SK-N-SH treated with all-trans-retinoic acid at 6 μM for 48 hours (cell line): ENCODE results near the gene KLC1.

Experiments
- ATAC-seq: fragments of 200-7000 bp; cut with Tn5 transposase; 3 replicates; pipeline ENCODE4 v1.9.1; 2020; ENCODE audit warnings: mild to moderate bottlenecking, moderate library complexity
- ARNTL ChIP-seq: fragments of 450-650 bp; formaldehyde crosslinking; IDR thresholded peaks from 2 replicates; pipeline ENCODE4 v1.5.0; 2020; ENCODE audit warnings: low read depth, mild to moderate bottlenecking, moderate library complexity, borderline replicate concordance
- CSDC2 ChIP-seq: fragments of 250-450 bp; sonication (Bioruptor Pico); IDR thresholded peaks from 2 replicates; pipeline ENCODE4 v1.5.0; 2020; ENCODE audit warnings: mild to moderate bottlenecking, moderate library complexity
- ESRRG ChIP-seq: fragments of 250-450 bp; sonication (Bioruptor Pico); IDR thresholded peaks from 2 replicates; pipeline ENCODE4 v1.6.1; 2021; ENCODE audit warnings: mild to moderate bottlenecking
- GLIS3 ChIP-seq: fragments of 250-450 bp; sonication (Bioruptor Pico); IDR thresholded peaks from 2 replicates; pipeline ENCODE4 v1.5.0; 2020; ENCODE audit warnings: mild to moderate bottlenecking, moderate library complexity
- ISL1 ChIP-seq: fragments of 250-450 bp; sonication (Bioruptor Pico); IDR thresholded peaks from 2 replicates; pipeline ENCODE4 v2.1.2; 2022; ENCODE audit warnings: mild to moderate bottlenecking, moderate library complexity
- PATZ1 ChIP-seq: fragments of 250-450 bp; sonication (Bioruptor Pico); IDR thresholded peaks from 2 replicates; pipeline ENCODE4 v1.8.0; 2020; ENCODE audit warnings: mild to moderate bottlenecking, moderate library complexity, borderline replicate concordance
- PPARA ChIP-seq: fragments of 250-450 bp; sonication (Bioruptor Pico); IDR thresholded peaks from 2 replicates; pipeline ENCODE4 v1.5.0; 2020; ENCODE audit warnings: mild to moderate bottlenecking, borderline replicate concordance
- TCF4 ChIP-seq: fragments of 250-450 bp; sonication (Bioruptor Pico); IDR thresholded peaks from 2 replicates; pipeline ENCODE4 v1.8.0; 2021; ENCODE audit warnings: mild to moderate bottlenecking, moderate library complexity, borderline replicate concordance
- TSHZ2 ChIP-seq: fragments of 250-450 bp; sonication (Bioruptor Pico); IDR thresholded peaks from 2 replicates; pipeline ENCODE4 v1.5.0; 2020; ENCODE audit warnings: mild to moderate bottlenecking, moderate library complexity
- ZC3H10 ChIP-seq: fragments of 250-450 bp; sonication (Bioruptor Pico); IDR thresholded peaks from 2 replicates; pipeline ENCODE4 v1.5.1; 2021; ENCODE audit warnings: mild to moderate bottlenecking, moderate library complexity
- ZFP3 ChIP-seq: fragments of 250-450 bp; sonication (Bioruptor Pico); IDR thresholded peaks from 2 replicates; pipeline ENCODE4 v1.5.0; 2020; ENCODE audit warnings: mild to moderate bottlenecking, moderate library complexity
- ZFP30 ChIP-seq: fragments of 450-650 bp; formaldehyde crosslinking; IDR thresholded peaks from 2 replicates; pipeline ENCODE4 v1.5.0; 2022; ENCODE audit warnings: mild to moderate bottlenecking, moderate library complexity
- ZNF565 ChIP-seq: fragments of 450-650 bp; formaldehyde crosslinking; conservative IDR thresholded peaks from 2 replicates; pipeline ENCODE4 v1.5.0; 2020; ENCODE audit warnings: low read depth, mild to moderate bottlenecking, moderate library complexity
- ZNF70 ChIP-seq: fragments of 450-650 bp; formaldehyde crosslinking; IDR thresholded peaks from 2 replicates; pipeline ENCODE4 v1.5.0; 2020; ENCODE audit warnings: mild to moderate bottlenecking, moderate library complexity
- ZNF8 ChIP-seq: fragments of 450-650 bp; formaldehyde crosslinking; IDR thresholded peaks from 2 replicates; pipeline ENCODE4 v1.5.0; 2020; ENCODE audit warnings: mild to moderate bottlenecking, moderate library complexity
- TF ChIP-seq, protein P1 (sequence below): fragments of 250-450 bp; sonication (Bioruptor Pico); IDR thresholded peaks from 2 replicates; pipeline ENCODE4 v1.5.1; 2021; ENCODE audit warnings: mild to moderate bottlenecking, moderate library complexity
- TF ChIP-seq, protein P2 (sequence below): fragments of 250-450 bp; sonication (Bioruptor Pico); IDR thresholded peaks from 2 replicates; pipeline ENCODE4 v1.8.0; 2021; ENCODE audit warnings: low read depth, mild to moderate bottlenecking, moderate library complexity, borderline replicate concordance

Gene KLC1

GRCh38 chr14:103743691-103744090 lies 114.7 kb downstream of the KLC1 start:
- TF ChIP-seq ZNF8 (CRISPR knock-in tag): no peak
- no peak for TF ChIP-seq GLIS3 (CRISPR knock-in tag)
- no peak for TF ChIP-seq CSDC2 (CRISPR knock-in tag)
- TF ChIP-seq ZFP3: no peak
- no peak for TF ChIP-seq TSHZ2 (CRISPR knock-in tag)
- TF ChIP-seq ZNF70: no peak
- TF ChIP-seq, protein P1, sequence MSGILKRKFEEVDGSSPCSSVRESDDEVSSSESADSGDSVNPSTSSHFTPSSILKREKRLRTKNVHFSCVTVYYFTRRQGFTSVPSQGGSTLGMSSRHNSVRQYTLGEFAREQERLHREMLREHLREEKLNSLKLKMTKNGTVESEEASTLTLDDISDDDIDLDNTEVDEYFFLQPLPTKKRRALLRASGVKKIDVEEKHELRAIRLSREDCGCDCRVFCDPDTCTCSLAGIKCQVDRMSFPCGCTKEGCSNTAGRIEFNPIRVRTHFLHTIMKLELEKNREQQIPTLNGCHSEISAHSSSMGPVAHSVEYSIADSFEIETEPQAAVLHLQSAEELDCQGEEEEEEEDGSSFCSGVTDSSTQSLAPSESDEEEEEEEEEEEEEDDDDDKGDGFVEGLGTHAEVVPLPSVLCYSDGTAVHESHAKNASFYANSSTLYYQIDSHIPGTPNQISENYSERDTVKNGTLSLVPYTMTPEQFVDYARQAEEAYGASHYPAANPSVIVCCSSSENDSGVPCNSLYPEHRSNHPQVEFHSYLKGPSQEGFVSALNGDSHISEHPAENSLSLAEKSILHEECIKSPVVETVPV (CRISPR knock-in tag): no peak
- no peak for TF ChIP-seq PPARA
- no peak for TF ChIP-seq TCF4 (CRISPR knock-in tag)
- no peak for TF ChIP-seq PATZ1 (CRISPR knock-in tag)
- no peak for TF ChIP-seq ARNTL (CRISPR knock-in tag)
- TF ChIP-seq ESRRG: no peak
- no peak for ATAC-seq

DNA sequence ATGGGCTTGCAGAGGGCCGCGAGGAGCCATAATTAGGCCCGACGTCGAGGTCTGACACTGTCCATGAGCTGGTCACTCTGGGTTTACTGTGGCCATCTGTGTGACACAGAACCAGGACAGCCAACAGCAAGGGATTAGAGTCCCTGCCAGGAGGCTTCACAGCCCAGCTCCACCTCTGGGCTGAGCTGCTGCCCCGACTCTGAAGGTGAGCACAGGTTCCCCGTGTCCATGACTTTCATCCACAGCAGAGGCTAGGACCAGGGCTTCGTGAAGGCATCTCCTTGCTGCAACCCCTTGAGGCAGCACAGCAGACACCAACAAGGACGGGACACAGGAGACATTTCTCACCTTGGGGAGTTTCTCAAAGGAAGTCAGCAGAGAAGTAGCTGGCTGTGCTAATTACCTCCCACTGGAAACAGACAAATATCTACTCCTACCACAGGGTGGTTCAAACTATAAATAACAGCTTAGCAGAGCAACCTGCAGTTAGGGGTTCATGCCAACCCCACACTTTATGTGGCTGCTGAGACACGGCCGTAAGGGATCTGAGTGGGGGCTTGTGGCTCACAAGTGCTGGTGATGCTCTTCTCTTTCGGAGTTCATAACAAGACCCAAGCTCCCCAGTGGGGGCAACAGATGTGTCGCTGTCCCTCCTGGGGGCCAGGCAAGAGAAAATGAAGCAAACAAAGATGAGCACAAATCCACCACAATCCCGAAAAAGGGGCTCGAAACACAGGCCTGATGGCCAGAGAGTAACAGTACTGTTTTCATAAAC lies 115.8 kb downstream of the KLC1 start:
- no peak for ATAC-seq
- TF ChIP-seq ISL1 (no peak), ESRRG (no peak)
- TF ChIP-seq, protein P2, sequence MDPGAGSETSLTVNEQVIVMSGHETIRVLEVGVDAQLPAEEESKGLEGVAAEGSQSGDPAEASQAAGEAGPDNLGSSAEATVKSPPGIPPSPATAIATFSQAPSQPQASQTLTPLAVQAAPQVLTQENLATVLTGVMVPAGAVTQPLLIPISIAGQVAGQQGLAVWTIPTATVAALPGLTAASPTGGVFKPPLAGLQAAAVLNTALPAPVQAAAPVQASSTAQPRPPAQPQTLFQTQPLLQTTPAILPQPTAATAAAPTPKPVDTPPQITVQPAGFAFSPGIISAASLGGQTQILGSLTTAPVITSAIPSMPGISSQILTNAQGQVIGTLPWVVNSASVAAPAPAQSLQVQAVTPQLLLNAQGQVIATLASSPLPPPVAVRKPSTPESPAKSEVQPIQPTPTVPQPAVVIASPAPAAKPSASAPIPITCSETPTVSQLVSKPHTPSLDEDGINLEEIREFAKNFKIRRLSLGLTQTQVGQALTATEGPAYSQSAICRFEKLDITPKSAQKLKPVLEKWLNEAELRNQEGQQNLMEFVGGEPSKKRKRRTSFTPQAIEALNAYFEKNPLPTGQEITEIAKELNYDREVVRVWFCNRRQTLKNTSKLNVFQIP: no peak

- TF ChIP-seq GLIS3 (CRISPR knock-in tag): no peak
- TF ChIP-seq, protein P1 (CRISPR knock-in tag): no peak
- TF ChIP-seq, all 23 proteins: peak for 0
- no peak for ATAC-seq
Observed at GRCh38 chr14:103745424-103745823, 116.4 kb downstream of the KLC1 start.

DNA sequence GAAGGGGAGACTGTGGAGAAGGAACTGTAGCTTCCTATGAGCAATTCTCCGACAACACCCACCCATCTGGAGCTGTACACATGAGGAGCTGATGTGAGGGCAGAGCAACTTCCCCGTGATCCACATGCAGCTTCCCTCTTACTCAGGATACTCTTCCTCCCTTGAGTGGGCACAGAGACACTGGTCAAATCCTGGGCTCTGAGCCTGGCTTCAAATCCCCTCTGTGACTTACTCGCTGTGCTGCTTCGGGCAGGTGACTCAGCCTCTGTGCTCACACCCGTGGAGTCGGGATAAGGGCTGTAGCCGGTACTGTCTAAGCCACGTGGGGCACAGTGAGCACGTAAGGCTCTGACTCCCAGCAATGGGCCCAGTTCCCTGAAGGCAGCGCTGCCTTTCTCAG lies 117.7 kb downstream of the KLC1 start:
- TF ChIP-seq ZNF565 (no peak), GLIS3 (CRISPR knock-in tag) (no peak), TCF4 (CRISPR knock-in tag) (no peak), ARNTL (CRISPR knock-in tag) (no peak), PPARA (no peak), TSHZ2 (CRISPR knock-in tag) (no peak), ZC3H10 (CRISPR knock-in tag) (no peak), CSDC2 (CRISPR knock-in tag) (no peak), ZFP30 (CRISPR knock-in tag) (no peak), PATZ1 (CRISPR knock-in tag) (no peak)
- TF ChIP-seq, protein P2: no peak
- ATAC-seq: no peak
